ENCODE data around the gene THAP7.

THAP7 gene

GRCh38 chr22:21000207-21000986 lies 1.5 kb downstream of the THAP7 start:
- no peaks in the 10 kb centered on the region for H3K27me3 ChIP-seq (replicated peaks; ENCODE audit: control insufficient read depth, insufficient read depth, low read length)
- H3K4me3 ChIP-seq (replicated peaks; ENCODE audit: low read depth, low read length) = peak overlapping the region; percentile 81
- no peak for DNase-seq (ENCODE audit: extremely low read depth, insufficient read length)
- peaks cover 24% of the 10 kb centered on the region for H3K36me3 ChIP-seq (ENCODE audit: control insufficient read depth, insufficient read depth, low read length)
- no peak for TF ChIP-seq CTCF (IDR thresholded peaks at IDR 0.05; ENCODE audit: insufficient read depth, low read length, poor library complexity, severe bottlenecking)

- no peak for DNase-seq (ENCODE audit: extremely low read depth, insufficient read length)
- H3K27me3 ChIP-seq (replicated peaks; ENCODE audit: control insufficient read depth, insufficient read depth, low read length) = no peaks in the 10 kb centered on the region
- H3K4me3 ChIP-seq (replicated peaks; ENCODE audit: low read depth, low read length) = no peak overlapping the region; the same call in 1 of the 2 replicates
- H3K36me3 ChIP-seq (ENCODE audit: control insufficient read depth, insufficient read depth, low read length) = peaks cover 24% of the 10 kb centered on the region
- TF ChIP-seq CTCF (IDR thresholded peaks at IDR 0.05; ENCODE audit: insufficient read depth, low read length, poor library complexity, severe bottlenecking) = no peak
These were observed 2.3 kb downstream of the THAP7 start for GRCh38 chr22:20999350-21000206.

GRCh38 chr22:20998411-20999336 lies 3.2 kb downstream of the THAP7 start:
- TF ChIP-seq CTCF (IDR thresholded peaks at IDR 0.05; ENCODE audit: insufficient read depth, low read length, poor library complexity, severe bottlenecking) = no peak
- no peak overlapping the region for H3K4me3 ChIP-seq (replicated peaks; ENCODE audit: low read depth, low read length)
- DNase-seq (ENCODE audit: extremely low read depth, insufficient read length) = no peak
- H3K27me3 ChIP-seq (replicated peaks; ENCODE audit: control insufficient read depth, insufficient read depth, low read length) = no peaks in the 10 kb centered on the region
- H3K36me3 ChIP-seq (ENCODE audit: control insufficient read depth, insufficient read depth, low read length) = peaks cover 26% of the 10 kb centered on the region

GRCh38 chr22:20997536-20998257 lies 4.2 kb downstream of the THAP7 start:
- H3K27me3 ChIP-seq (replicated peaks; ENCODE audit: control insufficient read depth, insufficient read depth, low read length) = no peaks in the 10 kb centered on the region
- DNase-seq (ENCODE audit: extremely low read depth, insufficient read length) = no peak
- TF ChIP-seq CTCF (IDR thresholded peaks at IDR 0.05; ENCODE audit: insufficient read depth, low read length, poor library complexity, severe bottlenecking) = no peak
- H3K36me3 ChIP-seq (ENCODE audit: control insufficient read depth, insufficient read depth, low read length) = peaks cover 33% of the 10 kb centered on the region
- no peak overlapping the region for H3K4me3 ChIP-seq (replicated peaks; ENCODE audit: low read depth, low read length)

Measured in GM06990 (cell line).